K562 (cell line): ENCODE measurements around the gene KLHDC7A. TPM values are rescaled to one million over a fixed set of nuclear protein-coding genes. Genes with fewer than 3 reads are reported as not detected.

Experiments
- ATAC-seq: fragments of 200-7000 bp; cut with Tn5 transposase; 3 replicates; pipeline ENCODE4 v1.9.1; 2020; ENCODE audit warnings: moderate library complexity
- BruUV-seq: library from RNA; stranded (reverse); fragments of 400-500 nt; replicated peaks from 2 replicates; lab custom pipeline; 2021; lab: Mats Ljungman, UMichigan
- CTCF ChIA-PET: fragments of 300-600 bp; formaldehyde crosslinking; extraction: SDS; loops from one replicate; lab custom pipeline; 2021; ENCODE audit warnings: low intra/inter-chr PET ratio; lab: Yijun Ruan, JAX
- POLR2A ChIA-PET: fragments of 300-600, 350-650 bp; sonication (Branson Sonifier 250); formaldehyde crosslinking; extraction: SDS; loops from one replicate; lab custom pipeline; 2021; ENCODE audit warnings: antibody characterized with exemption, inconsistent platforms; lab: Yijun Ruan, JAX
- DNase-seq, 4 experiments: peaks; one replicate each; pipeline versions ENCODE4 v3.0.0 to v3.0.0-alpha.2; 2011 to 2018; ENCODE audit warnings: low spot score in 3 of 4, mixed read lengths in 3 of 4; ENCODE audit errors: extremely low read depth in 1 of 4
- FAIRE-seq: peaks from 2 replicates; lab custom pipeline; 2011; peaks lifted over from hg19 to GRCh38; lab: Jason Lieb, UNC
- H2AFZ ChIP-seq: 2 replicates; pipeline ENCODE4 v1.6.0; 2011; ENCODE audit warnings: low read depth, low read length, control low read depth, inconsistent platforms
- H3K27ac ChIP-seq: fragments of 200-600 bp; 3 replicates; pipeline ENCODE4 v1.8.0; 2011; ENCODE audit warnings: low read depth, mild to moderate bottlenecking, control low read depth, inconsistent platforms, low read length, moderate library complexity, mixed read lengths; ENCODE audit errors: extremely low read depth
- H3K27me3 ChIP-seq, 2 experiments: fragments of 300-600 bp in 1 of 2; 2 replicates in 1 of 2; 3 replicates in 1 of 2; pipeline versions ENCODE4 v1.6.0 to v1.8.0; 2011; ENCODE audit warnings: inconsistent platforms in 2 of 2, low read length in 2 of 2, mild to moderate bottlenecking in 1 of 2, mixed read lengths in 1 of 2, moderate library complexity in 1 of 2; ENCODE audit not compliant: control insufficient read depth in 2 of 2, insufficient read depth in 2 of 2
- H3K36me3 ChIP-seq: fragments of 300-600 bp; 3 replicates; pipeline ENCODE4 v1.8.0; 2011; ENCODE audit warnings: mild to moderate bottlenecking, low read length, inconsistent platforms; ENCODE audit not compliant: control insufficient read depth, insufficient read depth
- H3K4me1 ChIP-seq, 2 experiments: fragments of 200-600 bp in 1 of 2; replicated peaks in 1 of 2; 2 replicates in 1 of 2; 3 replicates in 1 of 2; pipeline versions ENCODE4 v1.5.1 to v1.8.0; 2011; ENCODE audit warnings: inconsistent platforms in 2 of 2, low read length in 2 of 2, mild to moderate bottlenecking in 1 of 2, mixed read lengths in 1 of 2, moderate library complexity in 1 of 2; ENCODE audit not compliant: control insufficient read depth in 2 of 2, insufficient read depth in 2 of 2
- H3K4me2 ChIP-seq: 2 replicates; pipeline ENCODE4 v1.6.1; 2011; ENCODE audit warnings: low read length, control low read depth, inconsistent platforms, mixed read lengths; ENCODE audit not compliant: insufficient read depth
- H3K4me3 ChIP-seq: fragments of 200-600 bp; sonication (generic), shearing (Covaris generic); 2 replicates; pipeline ENCODE4 v1.5.1; 2016; ENCODE audit warnings: control low read depth, inconsistent platforms
- H3K79me2 ChIP-seq: fragments of 200-600 bp; 3 replicates; pipeline ENCODE4 v1.8.0; 2011; ENCODE audit warnings: low read length, inconsistent platforms; ENCODE audit not compliant: control insufficient read depth, insufficient read depth
- H3K9ac ChIP-seq, 2 experiments: 2 replicates each; pipeline versions ENCODE4 v1.6.0 to v1.6.1; 2011; ENCODE audit warnings: low read depth in 2 of 2, low read length in 2 of 2, control low read depth in 1 of 2, inconsistent platforms in 1 of 2, mild to moderate bottlenecking in 1 of 2, mixed read lengths in 1 of 2; ENCODE audit not compliant: insufficient read depth in 1 of 2
- H3K9me1 ChIP-seq: one replicate; pipeline ENCODE4 v1.6.0; 2011; ENCODE audit warnings: inconsistent platforms, mild to moderate bottlenecking, low read length, moderate library complexity; ENCODE audit not compliant: control insufficient read depth, insufficient read depth
- H3K9me3 ChIP-seq: replicated peaks from 2 replicates; pipeline ENCODE4 v1.5.1; 2011; ENCODE audit warnings: low read depth, low read length, inconsistent platforms; ENCODE audit not compliant: control insufficient read depth, insufficient read depth
- H4K20me1 ChIP-seq: replicated peaks from 2 replicates; pipeline ENCODE4 v1.6.1; 2011; ENCODE audit warnings: low read length, inconsistent platforms, mixed read lengths; ENCODE audit not compliant: control insufficient read depth, insufficient read depth
- JUN ChIP-seq, 2 experiments: sonication (generic) in 1 of 2; formaldehyde crosslinking in 1 of 2; IDR thresholded peaks; 2 replicates each; pipeline versions ENCODE4 v1.6.1 to v1.8.0; 2012 to 2022; ENCODE audit warnings: borderline replicate concordance in 2 of 2, mild to moderate bottlenecking in 2 of 2, improper control_type of control experiment in 1 of 2, low read depth in 1 of 2, low read length in 1 of 2, missing genetic modification reagents in 1 of 2
- MAZ ChIP-seq, 2 experiments: fragments of 450-650 bp in 1 of 2; sonication (generic) in 1 of 2; formaldehyde crosslinking; IDR thresholded peaks in 1 of 2; conservative IDR thresholded peaks in 1 of 2; 2 replicates each; pipeline versions ENCODE4 v1.4.0 to v1.5.0; 2020; ENCODE audit warnings: mild to moderate bottlenecking in 1 of 2, missing genetic modification reagents in 1 of 2
- NEUROD1 ChIP-seq: fragments of 150-350 bp; IDR thresholded peaks from 2 replicates; pipeline ENCODE4 v1.6.1; 2014; ENCODE audit warnings: borderline replicate concordance, low read length, low read depth; ENCODE audit not compliant: partially characterized antibody
- PURB ChIP-seq: sonication (generic); formaldehyde crosslinking; IDR thresholded peaks from 2 replicates; pipeline ENCODE4 v1.9.0; 2021; ENCODE audit warnings: low read depth, mild to moderate bottlenecking, missing genetic modification reagents
- USF2 ChIP-seq: sonication (generic); formaldehyde crosslinking; IDR thresholded peaks from 2 replicates; pipeline ENCODE4 v1.5.0; 2020; ENCODE audit warnings: missing genetic modification reagents
- WGBS: fragments of 100-300 bp; shearing (Covaris generic); methylation state at CpG from one replicate; pipeline ENCODE4 v1.1.6; 2016; ENCODE audit warnings: low coverage, mixed read lengths; ENCODE audit not compliant: insufficient coverage; ENCODE audit errors: missing lambda C conversion rate; 5-methylcytosine and 5-hydroxymethylcytosine counted together
- in situ Hi-C: fragments of 300-500 bp; cut with MboI; formaldehyde crosslinking; loops from 4 replicates; pipeline ENCODE4 v1.15.0; 2018; ENCODE audit warnings: inconsistent platforms, mixed read lengths
- intact Hi-C: fragments of 100-400 bp; cut with micrococcal nuclease; formaldehyde crosslinking; loops from 2 replicates; pipeline ENCODE4 v1.14.2; 2022
- polyA plus RNA-seq, 8 experiments: library from polyadenylated mRNA; depleted of rRNA in 4 of 8; stranded (reverse) in 5 of 8; unstranded in 3 of 8; fragments of >200 nt; fragmentation: Nextera tagmentation in 2 of 8; fragmentation: Illumina TruSeq in 1 of 8; extraction: Ambion mirVana in 2 of 8; extraction: Trizol in 1 of 8; gene quantifications; 2 replicates each; pipeline versions ENCODE4 v1.2.1 to v1.2.3, GENCODE V29; 2011 to 2014; ENCODE audit warnings: inconsistent platforms in 1 of 8, missing spikeins in 1 of 8
- total RNA-seq, 7 experiments: library from RNA; depleted of rRNA in 6 of 7; stranded (reverse); fragments of >200 nt in 6 of 7; fragmentation: Illumina TruSeq in 2 of 7; extraction: Trizol in 2 of 7; gene quantifications; 2 replicates each; pipeline versions ENCODE4 v1.2.1 to v1.2.3, GENCODE V29; 2011 to 2021; ENCODE audit warnings: low replicate concordance in 1 of 7
- TF ChIP-seq, protein P1 (sequence below): fragments of 450-650 bp; formaldehyde crosslinking; IDR thresholded peaks from 2 replicates; pipeline ENCODE4 v1.4.0; 2020; ENCODE audit warnings: mild to moderate bottlenecking
- TF ChIP-seq, protein P2 (sequence below): fragments of 450-650 bp; formaldehyde crosslinking; IDR thresholded peaks from 2 replicates; pipeline ENCODE4 v1.4.0; 2022; ENCODE audit warnings: mild to moderate bottlenecking, moderate library complexity
- TF ChIP-seq, protein P3 (sequence below): fragments of 250-450 bp; sonication (Bioruptor Pico); IDR thresholded peaks from 2 replicates; pipeline ENCODE4 v1.8.0; 2022; ENCODE audit warnings: inconsistent platforms
- TF ChIP-seq, protein P4 (sequence below): sonication (generic); IDR thresholded peaks from 2 replicates; pipeline ENCODE4 v1.6.1; 2016

Gene KLHDC7A
- total and polyA plus RNA-seq, 9 of the 15 experiments (the other 6 are each of a cell fraction or from before 2014, with no cell fraction given) = 0.01 to 0.02 (median 0.01) TPM; not detected in 6

GRCh38 chr1:18443587-18444520 lies 36.9 kb upstream of the KLHDC7A start:
- H3K4me3 ChIP-seq = no peak overlapping the region
- TF ChIP-seq, protein P1, sequence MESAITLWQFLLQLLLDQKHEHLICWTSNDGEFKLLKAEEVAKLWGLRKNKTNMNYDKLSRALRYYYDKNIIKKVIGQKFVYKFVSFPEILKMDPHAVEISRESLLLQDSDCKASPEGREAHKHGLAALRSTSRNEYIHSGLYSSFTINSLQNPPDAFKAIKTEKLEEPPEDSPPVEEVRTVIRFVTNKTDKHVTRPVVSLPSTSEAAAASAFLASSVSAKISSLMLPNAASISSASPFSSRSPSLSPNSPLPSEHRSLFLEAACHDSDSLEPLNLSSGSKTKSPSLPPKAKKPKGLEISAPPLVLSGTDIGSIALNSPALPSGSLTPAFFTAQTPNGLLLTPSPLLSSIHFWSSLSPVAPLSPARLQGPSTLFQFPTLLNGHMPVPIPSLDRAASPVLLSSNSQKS (CRISPR knock-in tag) = no peak
- no peak for TF ChIP-seq PURB
- TF ChIP-seq MAZ (CRISPR knock-in tag; conservative IDR thresholded peaks at IDR 0.05 in 1 of 2, IDR thresholded peaks at IDR 0.05 in 1 of 2) = peak in 1 of 2 experiments; percentile 53; a peak in 2 of 4 replicates
- TF ChIP-seq, protein P2, sequence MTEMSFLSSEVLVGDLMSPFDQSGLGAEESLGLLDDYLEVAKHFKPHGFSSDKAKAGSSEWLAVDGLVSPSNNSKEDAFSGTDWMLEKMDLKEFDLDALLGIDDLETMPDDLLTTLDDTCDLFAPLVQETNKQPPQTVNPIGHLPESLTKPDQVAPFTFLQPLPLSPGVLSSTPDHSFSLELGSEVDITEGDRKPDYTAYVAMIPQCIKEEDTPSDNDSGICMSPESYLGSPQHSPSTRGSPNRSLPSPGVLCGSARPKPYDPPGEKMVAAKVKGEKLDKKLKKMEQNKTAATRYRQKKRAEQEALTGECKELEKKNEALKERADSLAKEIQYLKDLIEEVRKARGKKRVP (CRISPR knock-in tag) = peak; percentile 77
- TF ChIP-seq, protein P3, sequence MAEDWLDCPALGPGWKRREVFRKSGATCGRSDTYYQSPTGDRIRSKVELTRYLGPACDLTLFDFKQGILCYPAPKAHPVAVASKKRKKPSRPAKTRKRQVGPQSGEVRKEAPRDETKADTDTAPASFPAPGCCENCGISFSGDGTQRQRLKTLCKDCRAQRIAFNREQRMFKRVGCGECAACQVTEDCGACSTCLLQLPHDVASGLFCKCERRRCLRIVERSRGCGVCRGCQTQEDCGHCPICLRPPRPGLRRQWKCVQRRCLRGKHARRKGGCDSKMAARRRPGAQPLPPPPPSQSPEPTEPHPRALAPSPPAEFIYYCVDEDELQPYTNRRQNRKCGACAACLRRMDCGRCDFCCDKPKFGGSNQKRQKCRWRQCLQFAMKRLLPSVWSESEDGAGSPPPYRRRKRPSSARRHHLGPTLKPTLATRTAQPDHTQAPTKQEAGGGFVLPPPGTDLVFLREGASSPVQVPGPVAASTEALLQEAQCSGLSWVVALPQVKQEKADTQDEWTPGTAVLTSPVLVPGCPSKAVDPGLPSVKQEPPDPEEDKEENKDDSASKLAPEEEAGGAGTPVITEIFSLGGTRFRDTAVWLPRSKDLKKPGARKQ (CRISPR knock-in tag) = no peak
- TF ChIP-seq NEUROD1 = no peak
- TF ChIP-seq JUN (IDR thresholded peaks at IDR 0.05; ENCODE audit: borderline replicate concordance, low read depth, low read length) = no peak
- no peak for TF ChIP-seq JUN (CRISPR knock-in tag; IDR thresholded peaks at IDR 0.05; ENCODE audit: borderline replicate concordance)
- TF ChIP-seq, protein P4, sequence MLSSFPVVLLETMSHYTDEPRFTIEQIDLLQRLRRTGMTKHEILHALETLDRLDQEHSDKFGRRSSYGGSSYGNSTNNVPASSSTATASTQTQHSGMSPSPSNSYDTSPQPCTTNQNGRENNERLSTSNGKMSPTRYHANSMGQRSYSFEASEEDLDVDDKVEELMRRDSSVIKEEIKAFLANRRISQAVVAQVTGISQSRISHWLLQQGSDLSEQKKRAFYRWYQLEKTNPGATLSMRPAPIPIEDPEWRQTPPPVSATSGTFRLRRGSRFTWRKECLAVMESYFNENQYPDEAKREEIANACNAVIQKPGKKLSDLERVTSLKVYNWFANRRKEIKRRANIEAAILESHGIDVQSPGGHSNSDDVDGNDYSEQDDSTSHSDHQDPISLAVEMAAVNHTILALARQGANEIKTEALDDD = no peak
- no peak for TF ChIP-seq USF2 (CRISPR knock-in tag)

More at GRCh38 chr1:18443587-18444520, 36.9 kb upstream of the KLHDC7A start:
- no TSS peak for BruUV-seq
- no peak overlapping the region for H3K4me2 ChIP-seq
- no peaks in the 10 kb centered on the region for H3K79me2 ChIP-seq
- H3K9me1 ChIP-seq = no peaks in the 10 kb centered on the region
- intact Hi-C loops (no loop called here), in situ Hi-C loops (no loop called here)
- CTCF ChIA-PET = no interaction called here
- FAIRE-seq (no peak), DNase-seq (peak in 1 of 4 experiments; percentile 9), ATAC-seq (peak; percentile 57; the same call in 2 of the 3 replicates)
- H3K9ac ChIP-seq = no peak overlapping the region
- H3K36me3 ChIP-seq = no peaks in the 10 kb centered on the region
- no peaks in the 10 kb centered on the region for H3K9me3 ChIP-seq
- POLR2A ChIA-PET = interaction anchor here (0.6 kb wide), 2 partner anchors 48 to 140 kb away, joined by 3 read pairs; no protein-coding TSS in a partner anchor
- no peak overlapping the region for H2AFZ ChIP-seq
- H4K20me1 ChIP-seq = no peaks in the 10 kb centered on the region
- no peak overlapping the region for H3K27ac ChIP-seq
- peaks cover 0 to 17% of the 10 kb centered on the region in 2 experiments; a peak in 3 of 5 replicates for H3K27me3 ChIP-seq
- H3K4me1 ChIP-seq = no peaks in the 10 kb centered on the region; a peak in 2 of 5 replicates
- WGBS = 2% methylated on average over 11 of the region's 11 CpGs
